ENCODE data around the gene DCHS2. TPM values are rescaled to one million over a fixed set of nuclear protein-coding genes. Genes with fewer than 3 reads are reported as not detected.

Gene DCHS2
- total and polyA plus RNA-seq, 10 of the 15 experiments (the other 5 are each of a cell fraction or from before 2014, with no cell fraction given) = 0.01 to 0.31 (median 0.06) TPM; not detected in 3

DNA sequence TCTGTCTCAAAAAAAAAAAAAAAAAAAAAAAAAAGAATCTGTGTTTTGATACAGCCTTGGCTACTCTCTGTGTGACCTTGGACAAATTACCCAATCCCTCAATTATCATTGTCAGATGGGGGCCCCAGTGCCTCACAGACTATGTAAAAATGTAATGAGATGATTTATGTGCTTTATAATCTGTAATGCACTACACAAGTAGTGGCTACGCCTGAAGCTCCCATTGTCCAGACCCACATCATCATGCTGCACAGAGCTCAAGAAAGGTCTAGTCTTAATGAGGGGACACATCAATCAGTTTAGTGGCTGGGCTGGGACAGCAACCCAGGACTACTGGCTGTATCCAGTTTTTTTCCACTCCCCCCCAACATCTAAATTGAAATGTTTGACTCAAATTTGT lies 308.3 kb downstream of the DCHS2 start:
- Histone ChIP-seq H3K36me3 (ENCODE audit: control insufficient read depth in 2 of 2, insufficient read depth in 2 of 2, low read length in 1 of 2) (no peaks in the 10 kb centered on the region), H3K79me2 (ENCODE audit: control insufficient read depth, insufficient read depth, low read length) (no peaks in the 10 kb centered on the region), H3K4me3 (no peak overlapping the region), H3K4me2 (ENCODE audit: control insufficient read depth, insufficient read depth) (no peak overlapping the region), H2AFZ (ENCODE audit: control insufficient read depth, low read depth, low read length) (no peak overlapping the region), H3K9me3 (replicated peaks; ENCODE audit: control insufficient read depth, insufficient read depth, low read length) (no peaks in the 10 kb centered on the region), H3K27ac (ENCODE audit: control insufficient read depth, insufficient read depth) (no peak overlapping the region), H3K4me1 (ENCODE audit: control insufficient read depth, insufficient read depth, low read length) (no peaks in the 10 kb centered on the region), H4K20me1 (ENCODE audit: control insufficient read depth, insufficient read depth) (no peaks in the 10 kb centered on the region), H3K27me3 (replicated peaks in 1 of 2; ENCODE audit: control insufficient read depth in 2 of 2, insufficient read depth in 2 of 2, low read length in 1 of 2) (no peaks in the 10 kb centered on the region; a peak in 1 of 4 replicates), H3K9ac (ENCODE audit: control insufficient read depth, insufficient read depth, low read length) (no peak overlapping the region)
- DNase-seq (ENCODE audit: low read depth, low spot score) (no peak), FAIRE-seq (no peak), ATAC-seq (no peak)
- in situ Hi-C loops (cut with MboI) = no loop called here
- ChIA-PET POLR2A (no interaction called here), CTCF (no interaction called here), SMC1A (ENCODE audit: uncharacterized antibody, unreplicated experiment) (no interaction called here), RAD21 (ENCODE audit: unreplicated experiment) (no interaction called here)
- TF ChIP-seq MXI1 (IDR thresholded peaks at IDR 0.05; ENCODE audit: low read depth, low read length) = no peak
- TF ChIP-seq SREBF2 (IDR thresholded peaks at IDR 0.05; ENCODE audit: low read length) = no peak
- 60% methylated on average over 1 of the region's 1 CpG for WGBS (ENCODE audit: insufficient coverage, insufficient replicate concordance, low lambda C conversion rate, missing lambda C conversion rate)
- intact Hi-C loops (cut with micrococcal nuclease; ENCODE audit: unreplicated experiment) = no loop called here
- BruUV-seq (replicated peaks) = no TSS peak

Other genes starting within 250 kb of the DCHS2 start
- 54.7 and 71.2 TPM in 2 replicates for gene PLRG1, start 58.6 kb upstream of the DCHS2 start, total RNA-seq (2014; rRNA removed)
- gene PLRG1, start 58.6 kb upstream of the DCHS2 start, total RNA-seq (2014; rRNA removed; fragmentation: Illumina TruSeq; extraction: Trizol) = 63.4 and 63.9 TPM in 2 replicates
- 83.9 and 95.9 TPM in 2 replicates for gene PLRG1, start 58.6 kb upstream of the DCHS2 start, total RNA-seq (2021)
- 129 and 157 TPM in 2 replicates for gene PLRG1, start 58.6 kb upstream of the DCHS2 start, polyA plus RNA-seq (2011; rRNA removed)
- 88.8 and 90.6 TPM in 2 replicates for gene PLRG1, start 58.6 kb upstream of the DCHS2 start, polyA plus RNA-seq (2014; fragmentation: Illumina TruSeq; extraction: Trizol)
- 100 to 1,000 TPM; 138 to 182 TPM for gene PLRG1, start 58.6 kb upstream of the DCHS2 start, polyA plus RNA-seq (2014; fragmentation: Nextera tagmentation; extraction: Ambion mirVana)
- gene PLRG1, start 58.6 kb upstream of the DCHS2 start, polyA plus RNA-seq (2014; rRNA removed) = 82.7 and 86.9 TPM in 2 replicates
- gene PLRG1, start 58.6 kb upstream of the DCHS2 start, polyA plus RNA-seq (2016; fragmentation: Nextera tagmentation; extraction: Ambion mirVana) = 100 to 1,000 TPM; 127 to 129 TPM
- not detected in 2 replicates for gene FGB, start 71.2 kb upstream of the DCHS2 start, total RNA-seq (2014; rRNA removed)
- not detected in 2 replicates for gene FGB, start 71.2 kb upstream of the DCHS2 start, total RNA-seq (2014; rRNA removed; fragmentation: Illumina TruSeq; extraction: Trizol)
- gene FGB, start 71.2 kb upstream of the DCHS2 start, total RNA-seq (2021) = 2.0 and 2.7 TPM in 2 replicates
- gene FGB, start 71.2 kb upstream of the DCHS2 start, polyA plus RNA-seq (2011; rRNA removed) = not detected in 2 replicates
- gene FGB, start 71.2 kb upstream of the DCHS2 start, polyA plus RNA-seq (2014; fragmentation: Illumina TruSeq; extraction: Trizol) = 0.04 TPM in 1 of 2 replicates, not detected in the other
- gene FGB, start 71.2 kb upstream of the DCHS2 start, polyA plus RNA-seq (2014; fragmentation: Nextera tagmentation; extraction: Ambion mirVana) = not detected
- not detected in 2 replicates for gene FGB, start 71.2 kb upstream of the DCHS2 start, polyA plus RNA-seq (2014; rRNA removed)
- not detected for gene FGB, start 71.2 kb upstream of the DCHS2 start, polyA plus RNA-seq (2016; fragmentation: Nextera tagmentation; extraction: Ambion mirVana)
- not detected in 2 replicates for gene FGA, start 98.9 kb upstream of the DCHS2 start, total RNA-seq (2014; rRNA removed)
- gene FGA, start 98.9 kb upstream of the DCHS2 start, total RNA-seq (2014; rRNA removed; fragmentation: Illumina TruSeq; extraction: Trizol) = not detected in 2 replicates
- 2.8 and 3.6 TPM in 2 replicates for gene FGA, start 98.9 kb upstream of the DCHS2 start, total RNA-seq (2021)
- not detected in 2 replicates for gene FGA, start 98.9 kb upstream of the DCHS2 start, polyA plus RNA-seq (2011; rRNA removed)
- not detected in 2 replicates for gene FGA, start 98.9 kb upstream of the DCHS2 start, polyA plus RNA-seq (2014; fragmentation: Illumina TruSeq; extraction: Trizol)
- gene FGA, start 98.9 kb upstream of the DCHS2 start, polyA plus RNA-seq (2014; fragmentation: Nextera tagmentation; extraction: Ambion mirVana) = not detected
- not detected in 2 replicates for gene FGA, start 98.9 kb upstream of the DCHS2 start, polyA plus RNA-seq (2014; rRNA removed)
- not detected for gene FGA, start 98.9 kb upstream of the DCHS2 start, polyA plus RNA-seq (2016; fragmentation: Nextera tagmentation; extraction: Ambion mirVana)
- gene FGG, start 120.9 kb upstream of the DCHS2 start, total RNA-seq (2014; rRNA removed) = not detected in 2 replicates
- gene FGG, start 120.9 kb upstream of the DCHS2 start, total RNA-seq (2014; rRNA removed; fragmentation: Illumina TruSeq; extraction: Trizol) = not detected in 2 replicates
- gene FGG, start 120.9 kb upstream of the DCHS2 start, total RNA-seq (2021) = 1.8 and 1.9 TPM in 2 replicates
- gene FGG, start 120.9 kb upstream of the DCHS2 start, polyA plus RNA-seq (2011; rRNA removed) = not detected in 2 replicates
- gene FGG, start 120.9 kb upstream of the DCHS2 start, polyA plus RNA-seq (2014; fragmentation: Illumina TruSeq; extraction: Trizol) = not detected in 2 replicates
- gene FGG, start 120.9 kb upstream of the DCHS2 start, polyA plus RNA-seq (2014; fragmentation: Nextera tagmentation; extraction: Ambion mirVana) = not detected
- gene FGG, start 120.9 kb upstream of the DCHS2 start, polyA plus RNA-seq (2014; rRNA removed) = not detected in 2 replicates
- not detected for gene FGG, start 120.9 kb upstream of the DCHS2 start, polyA plus RNA-seq (2016; fragmentation: Nextera tagmentation; extraction: Ambion mirVana)

All from GM12878 (cell line).